SW 1271 (cell line): Measurements from ENCODE around the gene SRPK1.

Experiments
- DNase-seq, 2 experiments: peaks; one replicate each; lab custom pipeline; 2025; lab: John Stamatoyannopoulos, UW

The SRPK1 gene

GRCh38 chr6:35898003-35898402 lies 22.9 kb downstream of the SRPK1 start:
- DNase-seq, result no peak

- DNase-seq, result no peak
Observed at GRCh38 chr6:35897486-35897885, 23.4 kb downstream of the SRPK1 start.

- no peak for DNase-seq
Observed at GRCh38 chr6:35897036-35897435, 23.9 kb downstream of the SRPK1 start.

- no peak for DNase-seq
Observed at GRCh38 chr6:35896228-35896627, 24.7 kb downstream of the SRPK1 start.

- no peak for DNase-seq
Observed at GRCh38 chr6:35895560-35895959, 25.3 kb downstream of the SRPK1 start.

GRCh38 chr6:35894776-35895175 lies 26.1 kb downstream of the SRPK1 start:
- DNase-seq, result no peak

- DNase-seq, result no peak
Observed at GRCh38 chr6:35893246-35893645, 27.7 kb downstream of the SRPK1 start.

- no peak for DNase-seq
Observed at GRCh38 chr6:35892482-35892881, 28.4 kb downstream of the SRPK1 start.

GRCh38 chr6:35879151-35879550 lies 41.7 kb downstream of the SRPK1 start:
- DNase-seq, result no peak

GRCh38 chr6:35876902-35877301 lies 44.0 kb downstream of the SRPK1 start:
- no peak for DNase-seq

GRCh38 chr6:35874730-35875129 lies 46.2 kb downstream of the SRPK1 start:
- no peak for DNase-seq

GRCh38 chr6:35859367-35859766 lies 61.5 kb downstream of the SRPK1 start:
- no peak for DNase-seq

GRCh38 chr6:35857853-35858252 lies 63.0 kb downstream of the SRPK1 start:
- DNase-seq, result no peak

- DNase-seq, result no peak
Observed at GRCh38 chr6:35856250-35856649, 64.6 kb downstream of the SRPK1 start.

GRCh38 chr6:35852994-35853393 lies 67.9 kb downstream of the SRPK1 start:
- no peak for DNase-seq

GRCh38 chr6:35850208-35850607 lies 70.7 kb downstream of the SRPK1 start:
- no peak for DNase-seq

GRCh38 chr6:35844290-35844689 lies 76.6 kb downstream of the SRPK1 start:
- no peak for DNase-seq

- DNase-seq, result no peak
Observed at GRCh38 chr6:35842381-35842780, 78.5 kb downstream of the SRPK1 start.

GRCh38 chr6:35839019-35839418 lies 81.9 kb downstream of the SRPK1 start:
- no peak for DNase-seq

GRCh38 chr6:35833536-35833935 lies 87.4 kb downstream of the SRPK1 start:
- no peak for DNase-seq

- no peak for DNase-seq
Observed at GRCh38 chr6:35831257-35832007, 89.5 kb downstream of the SRPK1 start.

- no peak for DNase-seq
Observed at GRCh38 chr6:35829306-35829705, 91.6 kb downstream of the SRPK1 start.

GRCh38 chr6:35824552-35825192 lies 96.2 kb downstream of the SRPK1 start:
- DNase-seq, result no peak

- DNase-seq, result no peak
Observed at GRCh38 chr6:35823601-35824000, 97.3 kb downstream of the SRPK1 start.
